GM12801 (cell line): Measurements from ENCODE around the gene RAB6B.

Experiments used
- TF ChIP-seq, protein P1 (sequence below): IDR thresholded peaks from one replicate; pipeline ENCODE4 v1.5.1; 2011; ENCODE audit warnings: control low read depth; ENCODE audit not compliant: insufficient read length; ENCODE audit errors: extremely low read depth

Gene RAB6B

DNA sequence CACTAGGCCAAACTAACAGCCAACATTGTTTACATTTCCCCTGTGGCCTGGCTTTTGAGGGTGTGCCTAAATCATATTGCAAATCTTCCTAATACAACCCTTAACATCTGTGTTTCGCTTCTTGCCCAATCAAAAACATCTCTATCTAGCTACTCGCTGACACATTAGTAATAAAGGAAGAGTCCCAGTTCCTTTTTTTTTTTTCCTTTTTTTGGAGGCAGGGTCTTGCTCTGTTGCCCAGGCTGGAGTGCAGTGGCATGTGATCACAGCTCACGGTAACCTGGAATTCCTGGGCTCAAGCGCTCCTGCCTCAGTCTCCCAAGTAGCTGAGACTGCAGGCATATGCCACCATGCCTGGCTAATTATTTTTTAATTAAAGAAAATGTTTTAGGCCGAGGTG lies 92.2 kb downstream of the RAB6B start:
- TF ChIP-seq, protein P1, sequence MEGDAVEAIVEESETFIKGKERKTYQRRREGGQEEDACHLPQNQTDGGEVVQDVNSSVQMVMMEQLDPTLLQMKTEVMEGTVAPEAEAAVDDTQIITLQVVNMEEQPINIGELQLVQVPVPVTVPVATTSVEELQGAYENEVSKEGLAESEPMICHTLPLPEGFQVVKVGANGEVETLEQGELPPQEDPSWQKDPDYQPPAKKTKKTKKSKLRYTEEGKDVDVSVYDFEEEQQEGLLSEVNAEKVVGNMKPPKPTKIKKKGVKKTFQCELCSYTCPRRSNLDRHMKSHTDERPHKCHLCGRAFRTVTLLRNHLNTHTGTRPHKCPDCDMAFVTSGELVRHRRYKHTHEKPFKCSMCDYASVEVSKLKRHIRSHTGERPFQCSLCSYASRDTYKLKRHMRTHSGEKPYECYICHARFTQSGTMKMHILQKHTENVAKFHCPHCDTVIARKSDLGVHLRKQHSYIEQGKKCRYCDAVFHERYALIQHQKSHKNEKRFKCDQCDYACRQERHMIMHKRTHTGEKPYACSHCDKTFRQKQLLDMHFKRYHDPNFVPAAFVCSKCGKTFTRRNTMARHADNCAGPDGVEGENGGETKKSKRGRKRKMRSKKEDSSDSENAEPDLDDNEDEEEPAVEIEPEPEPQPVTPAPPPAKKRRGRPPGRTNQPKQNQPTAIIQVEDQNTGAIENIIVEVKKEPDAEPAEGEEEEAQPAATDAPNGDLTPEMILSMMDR = no peak

DNA sequence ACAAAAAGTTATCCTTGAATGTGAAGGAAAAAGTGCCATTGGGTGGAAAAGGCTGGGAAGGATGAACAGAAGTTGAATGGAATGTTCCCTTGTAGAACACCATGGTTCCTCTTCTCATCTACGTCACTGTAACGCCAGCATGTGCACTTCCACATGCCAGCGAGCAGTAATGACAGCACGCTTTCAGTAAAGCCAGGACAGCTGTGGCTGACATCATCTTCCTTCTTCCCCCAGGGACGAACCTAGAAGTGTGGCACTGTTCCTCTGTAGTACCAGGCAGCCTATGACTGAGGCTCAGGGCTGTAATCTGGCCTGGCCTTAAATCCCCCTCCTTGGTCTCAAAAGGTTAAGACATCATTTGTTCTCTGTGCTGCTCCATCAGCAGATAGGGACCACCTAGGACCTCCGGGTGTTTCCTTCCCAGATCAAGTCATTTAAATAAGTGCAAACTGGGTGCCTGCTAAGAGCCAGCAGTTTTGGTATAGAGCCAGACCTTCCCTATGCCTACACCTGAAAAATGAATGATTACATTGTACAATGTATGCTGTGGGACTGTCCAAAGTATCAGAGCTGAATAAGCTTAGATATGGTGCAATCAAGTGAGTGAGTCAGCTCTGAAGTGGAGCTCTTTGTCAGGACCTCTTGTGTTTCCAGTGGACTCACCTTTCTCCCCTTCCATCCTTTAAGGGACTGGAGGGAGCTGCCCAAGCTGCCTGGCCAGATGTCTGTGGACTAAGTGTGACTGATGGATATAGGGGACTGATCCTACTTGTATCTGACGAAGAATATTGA lies 95.7 kb downstream of the RAB6B start:
- TF ChIP-seq, protein P1 = no peak

DNA sequence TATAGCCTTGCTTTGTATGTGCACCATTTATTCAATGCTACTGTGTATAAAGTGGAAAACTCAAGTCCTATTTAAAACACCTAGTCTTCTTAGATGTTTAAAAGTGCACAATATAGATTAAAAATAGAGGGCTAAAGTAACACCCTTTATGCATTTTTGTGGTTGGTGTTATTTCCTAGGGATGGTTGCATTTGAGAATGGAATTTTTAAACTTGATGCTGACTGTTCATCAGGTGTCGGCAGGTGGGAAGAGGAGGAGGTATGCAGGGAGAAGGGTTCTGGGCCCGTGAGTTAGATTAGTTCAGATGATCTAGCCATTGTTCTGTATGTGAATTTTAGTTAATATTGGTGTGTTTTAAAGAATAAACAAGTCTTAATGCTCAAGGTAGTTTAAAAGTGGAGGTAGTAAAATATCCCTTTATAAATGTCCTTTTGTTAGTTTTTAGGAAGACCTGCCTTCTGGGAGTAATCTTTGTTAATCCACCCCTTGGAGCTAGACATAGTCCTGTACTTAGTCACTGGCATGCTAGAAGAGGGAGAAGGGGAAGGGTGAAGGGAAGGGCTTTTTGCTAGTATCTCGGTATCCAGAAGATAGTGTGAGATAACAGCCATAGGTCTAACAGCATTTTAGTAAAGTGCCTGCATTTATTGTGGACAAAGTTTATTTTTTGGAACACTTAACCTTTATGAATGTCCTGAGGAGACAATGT lies 98.1 kb downstream of the RAB6B start:
- TF ChIP-seq, protein P1 = no peak

DNA sequence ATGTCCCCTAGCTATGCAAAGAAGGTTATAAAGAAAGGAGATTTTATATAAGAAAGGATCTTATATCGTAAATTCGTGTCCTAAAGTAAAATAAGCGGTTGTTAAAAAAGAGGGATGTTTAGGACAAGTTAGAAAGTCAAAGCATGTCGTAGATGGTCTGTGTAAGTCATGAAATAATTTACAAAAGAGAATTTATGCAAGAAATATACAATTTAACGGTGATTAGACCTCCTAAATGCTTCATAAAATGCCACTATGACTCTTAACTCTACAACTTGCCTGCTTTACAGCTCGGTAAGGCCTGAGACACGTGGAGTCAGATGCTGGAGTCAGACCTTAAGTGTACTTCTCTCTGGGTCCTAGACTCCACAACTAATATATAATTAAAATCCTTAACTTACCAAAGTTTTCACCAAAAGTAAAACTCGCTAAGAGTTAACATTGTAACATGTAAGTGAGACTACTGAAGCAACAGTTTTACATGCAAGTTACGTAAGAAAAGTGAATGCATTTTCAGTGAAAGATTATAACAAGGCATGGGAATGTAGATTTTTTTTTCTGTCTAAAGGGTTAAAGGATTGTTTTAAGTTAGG lies 103.4 kb downstream of the RAB6B start:
- TF ChIP-seq, protein P1 = no peak

DNA sequence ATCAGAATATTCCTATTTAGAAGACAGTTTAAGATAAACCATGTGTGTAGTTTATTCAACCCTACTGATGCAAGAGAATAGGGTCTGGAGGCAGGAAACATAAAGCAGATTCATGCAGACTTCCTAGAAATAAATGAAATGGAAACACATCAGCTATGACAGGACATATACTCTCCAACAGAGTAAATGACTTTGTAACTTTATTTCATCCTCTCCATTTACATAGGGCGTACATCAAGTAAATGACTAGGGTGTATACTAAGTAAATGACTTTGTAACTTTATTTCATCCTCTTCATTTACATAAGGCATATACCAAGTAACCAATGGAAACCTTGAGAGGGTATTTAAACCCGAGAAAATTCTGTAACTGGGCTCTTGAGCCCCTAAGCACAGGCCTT lies 107.7 kb downstream of the RAB6B start:
- TF ChIP-seq, protein P1 = no peak

DNA sequence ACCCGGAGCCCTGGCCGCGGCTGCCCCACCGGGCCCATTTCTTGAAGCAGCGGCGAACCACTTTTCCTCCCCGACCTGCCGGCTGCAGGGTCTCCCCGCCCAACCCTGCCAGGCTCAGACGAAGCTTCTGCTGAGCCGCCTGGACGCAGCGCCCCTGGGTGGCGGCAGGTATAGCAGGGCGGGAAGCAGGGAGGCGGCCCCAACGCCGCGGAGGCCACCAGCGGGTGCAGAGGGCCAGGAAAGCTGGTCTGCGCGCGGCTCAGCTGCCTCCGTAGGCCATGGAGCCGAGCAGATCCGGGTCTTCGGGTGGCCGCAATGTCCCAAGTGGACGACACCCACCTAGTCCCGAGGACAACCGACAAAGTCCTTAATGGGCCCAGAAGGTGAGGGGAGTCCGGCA lies 111.9 kb downstream of the RAB6B start:
- TF ChIP-seq, protein P1 = no peak

DNA sequence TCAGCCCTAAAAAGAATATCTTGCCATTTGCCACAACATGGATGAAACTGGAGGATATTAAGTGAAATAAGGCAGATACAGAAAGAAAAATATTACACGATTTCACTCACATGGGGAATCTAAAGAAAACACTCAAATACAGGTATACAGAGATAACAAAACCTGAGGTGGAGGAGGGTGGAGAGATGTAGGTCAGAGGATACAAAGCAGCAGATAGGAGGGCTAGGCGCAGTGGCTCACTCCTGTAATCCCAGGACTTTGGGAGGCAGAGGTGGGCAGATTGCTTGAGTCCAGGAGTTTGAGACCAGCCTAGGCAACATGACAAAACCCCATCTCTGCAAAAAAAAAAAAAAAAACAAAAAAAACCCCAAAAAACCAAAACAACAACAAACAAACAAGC lies 113.2 kb downstream of the RAB6B start:
- TF ChIP-seq, protein P1 = no peak
